ENCODE results near the gene IRF9.

IRF9 gene

GRCh38 chr14:24116128-24116814 lies 44.8 kb upstream of the IRF9 start:
- DNase-seq (ENCODE audit: low read depth): no peak
- TF ChIP-seq CTCF (IDR thresholded peaks at IDR 0.05; ENCODE audit: control insufficient read depth, insufficient read depth, low read depth, low read length, missing control alignments): no peak
- H3K4me3 ChIP-seq (ENCODE audit: control insufficient read depth, low read depth, low read length): no peak overlapping the region; the same call in 1 of the 2 replicates

- H3K4me3 ChIP-seq (ENCODE audit: control insufficient read depth, low read depth, low read length): no peak overlapping the region
- no peak for TF ChIP-seq CTCF (IDR thresholded peaks at IDR 0.05; ENCODE audit: control insufficient read depth, insufficient read depth, low read depth, low read length, missing control alignments)
- no peak for DNase-seq (ENCODE audit: low read depth)
These were observed 43.9 kb upstream of the IRF9 start for GRCh38 chr14:24117179-24117578.

GRCh38 chr14:24119691-24120090 lies 41.4 kb upstream of the IRF9 start:
- no peak for TF ChIP-seq CTCF (IDR thresholded peaks at IDR 0.05; ENCODE audit: control insufficient read depth, insufficient read depth, low read depth, low read length, missing control alignments)
- H3K4me3 ChIP-seq (ENCODE audit: control insufficient read depth, low read depth, low read length): no peak overlapping the region
- DNase-seq (ENCODE audit: low read depth): no peak

GRCh38 chr14:24121210-24121609 lies 39.9 kb upstream of the IRF9 start:
- no peak overlapping the region for H3K4me3 ChIP-seq (ENCODE audit: control insufficient read depth, low read depth, low read length)
- no peak for DNase-seq (ENCODE audit: low read depth)
- no peak for TF ChIP-seq CTCF (IDR thresholded peaks at IDR 0.05; ENCODE audit: control insufficient read depth, insufficient read depth, low read depth, low read length, missing control alignments)

GRCh38 chr14:24122416-24122815 lies 38.6 kb upstream of the IRF9 start:
- no peak for DNase-seq (ENCODE audit: low read depth)
- TF ChIP-seq CTCF (IDR thresholded peaks at IDR 0.05; ENCODE audit: control insufficient read depth, insufficient read depth, low read depth, low read length, missing control alignments): no peak
- no peak overlapping the region for H3K4me3 ChIP-seq (ENCODE audit: control insufficient read depth, low read depth, low read length)

- no peak overlapping the region for H3K4me3 ChIP-seq (ENCODE audit: control insufficient read depth, low read depth, low read length)
- DNase-seq (ENCODE audit: low read depth): no peak
- TF ChIP-seq CTCF (IDR thresholded peaks at IDR 0.05; ENCODE audit: control insufficient read depth, insufficient read depth, low read depth, low read length, missing control alignments): no peak
These were observed 38.2 kb upstream of the IRF9 start for GRCh38 chr14:24122898-24123297.

All from AG09309 (cell line).